ENCODE data around the gene IER3. TPM values are rescaled to one million over a fixed set of nuclear protein-coding genes. Genes with fewer than 3 reads are reported as not detected.

Gene IER3
- total and polyA plus RNA-seq, 2 of the 13 experiments (the other 11 are each of a cell fraction or from before 2014, with no cell fraction given), result 51.1 to 131 TPM

GRCh38 chr6:30763618-30764489, 19.5 kb upstream of the IER3 start (continued):
- TF ChIP-seq SNAPC4 (CRISPR knock-in tag; IDR thresholded peaks at IDR 0.05) (peak; percentile 81; the same call in 1 of the 2 replicates), BCLAF1 (IDR thresholded peaks at IDR 0.05) (no peak), TBX2 (CRISPR knock-in tag; IDR thresholded peaks at IDR 0.05; ENCODE audit: borderline replicate concordance) (peak; percentile 98), IRF2 (CRISPR knock-in tag; IDR thresholded peaks at IDR 0.05) (peak; percentile 83), PATZ1 (CRISPR knock-in tag; IDR thresholded peaks at IDR 0.05) (peak; percentile 89), HNF1B (CRISPR knock-in tag; IDR thresholded peaks at IDR 0.05) (peak; percentile 100), SIX4 (CRISPR knock-in tag; IDR thresholded peaks at IDR 0.05) (peak; percentile 53; the same call in 1 of the 2 replicates), ZBTB46 (CRISPR knock-in tag; IDR thresholded peaks at IDR 0.05; ENCODE audit: borderline replicate concordance) (peak; percentile 71; the same call in 1 of the 2 replicates), HOXA3 (CRISPR knock-in tag; IDR thresholded peaks at IDR 0.05) (peak; percentile 84), ZFP36 (IDR thresholded peaks at IDR 0.05; ENCODE audit: borderline replicate concordance, low read depth, low read length, partially characterized antibody) (no peak), KDM5B (CRISPR knock-in tag; IDR thresholded peaks at IDR 0.05; ENCODE audit: borderline replicate concordance) (peak; percentile 37; the same call in 1 of the 2 replicates), HMG20A (CRISPR knock-in tag; IDR thresholded peaks at IDR 0.05; ENCODE audit: borderline replicate concordance) (peak; percentile 89)
